Gastroesophageal sphincter (tissue), 4 donors: Measurements from ENCODE around the gene RFC2. TPM values are rescaled to one million over a fixed set of nuclear protein-coding genes. Genes with fewer than 3 reads are reported as not detected.
A peak's percentile ranks its signal among the peaks of the same experiment; 100 is the strongest.

Experiments
- ATAC-seq: fragments of 150-250 bp; one replicate; pipeline ENCODE4 v1.9.1; 2016; ENCODE audit warnings: mild to moderate bottlenecking, moderate library complexity
- H3K27ac ChIP-seq, 4 donors: fragments of 200-600 bp; sonication (generic) in 3 of 4; 1 replicate in 3 of 4; 2 replicates in 1 of 4; pipeline ENCODE4 v1.5.1; 2016 to 2019
- H3K27me3 ChIP-seq: fragments of 200-600 bp; sonication (generic); one replicate; pipeline ENCODE4 v1.5.1; 2019
- H3K36me3 ChIP-seq, 2 donors: fragments of 200-600 bp; sonication (generic); one replicate each; pipeline ENCODE4 v1.5.1; 2019; ENCODE audit warnings: control low read depth in 1 of 2
- H3K4me1 ChIP-seq, 3 donors: fragments of 200-600 bp; sonication (generic); 1 replicate in 2 of 3; 2 replicates in 1 of 3; pipeline ENCODE4 v1.5.1; 2016 to 2019; ENCODE audit warnings: control low read depth in 2 of 3
- H3K4me3 ChIP-seq, 2 donors: fragments of 200-600 bp; sonication (generic); one replicate each; pipeline ENCODE4 v1.5.1; 2019; ENCODE audit warnings: mild to moderate bottlenecking in 1 of 2, moderate library complexity in 1 of 2
- H3K9me3 ChIP-seq, 3 donors: fragments of 200-600 bp; sonication (generic); one replicate each; pipeline ENCODE4 v1.5.1; 2017 to 2019; ENCODE audit warnings: control low read depth in 2 of 3
- EP300 ChIP-seq: sonication (generic); formaldehyde crosslinking; IDR thresholded peaks from one replicate; pipeline ENCODE4 v1.6.1; 2017; ENCODE audit warnings: antibody characterized with exemption, mild to moderate bottlenecking
- POLR2A ChIP-seq, 2 donors: fragments of 450-650 bp; IDR thresholded peaks; one replicate each; pipeline ENCODE4 v1.6.1; 2017; ENCODE audit warnings: antibody characterized with exemption in 2 of 2, mild to moderate bottlenecking in 2 of 2, moderate library complexity in 1 of 2
- POLR2AphosphoS5 ChIP-seq: sonication (generic); formaldehyde crosslinking; IDR thresholded peaks from one replicate; pipeline ENCODE4 v1.6.1; 2017; ENCODE audit warnings: antibody characterized with exemption
- WGBS, 2 donors: methylation state at CpG; one replicate each; pipeline ENCODE4 v1.1.5; 2018; ENCODE audit warnings: low coverage in 1 of 2; 5-methylcytosine and 5-hydroxymethylcytosine counted together
- total RNA-seq, 4 donors: library from RNA; depleted of rRNA; stranded (reverse); fragments of >200 nt; gene quantifications; one replicate each; pipeline ENCODE4 v1.1.0, GENCODE V29; 2016
- TF ChIP-seq, protein P1 (sequence below), 4 experiments: fragments of 200-600 bp in 2 of 4; fragments of 450-650 bp in 2 of 4; sonication (generic) in 1 of 4; IDR thresholded peaks; one replicate each; pipeline ENCODE4 v1.5.1; 2017 to 2019; ENCODE audit warnings: antibody characterized with exemption in 4 of 4, mild to moderate bottlenecking in 2 of 4, moderate library complexity in 2 of 4

The RFC2 gene
- total RNA-seq, result 10 to 100 TPM; 11.3 to 12.2 (median 11.3) TPM

- Histone ChIP-seq H3K36me3 (peaks cover 0 to 23% of the 10 kb centered on the region in 2 donors), H3K27me3 (no peaks in the 10 kb centered on the region), H3K9me3 (no peaks in the 10 kb centered on the region), H3K4me3 (peak within 1 kb of the TSS; percentile 74 to 81), H3K27ac (peak within 1 kb of the TSS; percentile 76 to 95 (median 92)), H3K4me1 (peaks cover 0 to 38% (median 12%) of the 10 kb centered on the region in 3 donors)
- 0% methylated on average over 6 of the region's 75 CpGs; no CpG with 5 or more reads in 1 of the 2 donors for WGBS, 2 donors
- peak; percentile 99 for ATAC-seq
- TF ChIP-seq, protein P1, sequence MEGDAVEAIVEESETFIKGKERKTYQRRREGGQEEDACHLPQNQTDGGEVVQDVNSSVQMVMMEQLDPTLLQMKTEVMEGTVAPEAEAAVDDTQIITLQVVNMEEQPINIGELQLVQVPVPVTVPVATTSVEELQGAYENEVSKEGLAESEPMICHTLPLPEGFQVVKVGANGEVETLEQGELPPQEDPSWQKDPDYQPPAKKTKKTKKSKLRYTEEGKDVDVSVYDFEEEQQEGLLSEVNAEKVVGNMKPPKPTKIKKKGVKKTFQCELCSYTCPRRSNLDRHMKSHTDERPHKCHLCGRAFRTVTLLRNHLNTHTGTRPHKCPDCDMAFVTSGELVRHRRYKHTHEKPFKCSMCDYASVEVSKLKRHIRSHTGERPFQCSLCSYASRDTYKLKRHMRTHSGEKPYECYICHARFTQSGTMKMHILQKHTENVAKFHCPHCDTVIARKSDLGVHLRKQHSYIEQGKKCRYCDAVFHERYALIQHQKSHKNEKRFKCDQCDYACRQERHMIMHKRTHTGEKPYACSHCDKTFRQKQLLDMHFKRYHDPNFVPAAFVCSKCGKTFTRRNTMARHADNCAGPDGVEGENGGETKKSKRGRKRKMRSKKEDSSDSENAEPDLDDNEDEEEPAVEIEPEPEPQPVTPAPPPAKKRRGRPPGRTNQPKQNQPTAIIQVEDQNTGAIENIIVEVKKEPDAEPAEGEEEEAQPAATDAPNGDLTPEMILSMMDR (IDR thresholded peaks at IDR 0.05), result peak in 3 of 4 experiments; percentile 42 to 77 (median 76)
- TF ChIP-seq POLR2A (IDR thresholded peaks at IDR 0.05) (peak; percentile 58 to 66), POLR2AphosphoS5 (peak; percentile 92), EP300 (no peak)
Measured at GRCh38 chr7:74254129-74254857, at the start of gene RFC2. Gene RFC2, minus strand, starts transcription at chr7:74254399. Its CDS starts 16 bp downstream, at chr7:74254383.

DNA sequence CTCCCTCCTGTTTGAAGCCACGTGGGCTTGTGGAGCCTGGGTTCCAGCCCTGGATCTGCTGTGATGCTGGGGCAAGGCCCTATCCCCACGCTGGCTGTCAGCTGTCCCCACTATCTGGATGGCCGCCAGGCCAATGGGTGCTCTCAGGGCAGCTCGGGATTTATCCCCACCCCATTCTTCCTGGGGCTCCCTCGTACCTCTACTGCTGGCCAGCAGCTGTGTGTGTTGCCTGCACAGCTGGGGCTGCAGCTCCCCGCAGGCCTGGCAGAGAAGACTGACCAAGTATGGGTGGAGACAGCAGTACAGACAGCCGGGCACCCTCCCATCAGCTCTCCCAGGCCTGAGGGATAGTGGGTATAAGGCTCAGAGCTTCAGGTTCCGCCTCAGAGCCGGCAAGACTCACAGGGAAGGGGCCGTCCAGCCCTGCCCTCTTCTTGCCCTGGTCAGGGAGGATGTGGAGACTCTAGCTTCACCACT is 48.6 kb upstream of the RFC2 start:
- ATAC-seq, result no peak
- Histone ChIP-seq H3K9me3 (no peaks in the 10 kb centered on the region), H3K36me3 (no peaks in the 10 kb centered on the region), H3K4me3 (no peak overlapping the region), H3K27me3 (no peaks in the 10 kb centered on the region), H3K27ac (no peak overlapping the region), H3K4me1 (peaks cover 0 to 34% (median 11%) of the 10 kb centered on the region in 3 donors)
- WGBS, 2 donors, result 31% methylated on average over 2 of the region's 10 CpGs; no CpG with 5 or more reads in 1 of the 2 donors
- TF ChIP-seq, protein P1 (IDR thresholded peaks at IDR 0.05), result no peak
- TF ChIP-seq POLR2AphosphoS5, result no peak
- no peak for TF ChIP-seq POLR2A (IDR thresholded peaks at IDR 0.05)

- H3K4me1 ChIP-seq, result peaks cover 0 to 16% (median 0%) of the 10 kb centered on the region in 3 donors
- no peaks in the 10 kb centered on the region for H3K9me3 ChIP-seq
- H3K27me3 ChIP-seq, result no peaks in the 10 kb centered on the region
- no peak for ATAC-seq
- H3K36me3 ChIP-seq, result no peaks in the 10 kb centered on the region
- WGBS, 2 donors, result 89 to 91% methylated on average over 4 of the region's 4 CpGs
- H3K27ac ChIP-seq, result no peak overlapping the region
- no peak overlapping the region for H3K4me3 ChIP-seq
- no peak for TF ChIP-seq EP300
- TF ChIP-seq POLR2A (IDR thresholded peaks at IDR 0.05), result no peak
Measured at GRCh38 chr7:74300926-74301325, 46.7 kb upstream of the RFC2 start.

- H3K27ac ChIP-seq, result no peak overlapping the region
- no peaks in the 10 kb centered on the region for H3K27me3 ChIP-seq
- no peak for ATAC-seq
- H3K4me1 ChIP-seq, result peaks cover 0 to 20% (median 3%) of the 10 kb centered on the region in 3 donors
- 72% methylated on average over 2 of the region's 8 CpGs; no CpG with 5 or more reads in 1 of the 2 donors for WGBS, 2 donors
- H3K36me3 ChIP-seq, result no peaks in the 10 kb centered on the region
- TF ChIP-seq POLR2A (IDR thresholded peaks at IDR 0.05) (no peak), POLR2AphosphoS5 (no peak)
- no peak overlapping the region for H3K4me3 ChIP-seq
- no peaks in the 10 kb centered on the region for H3K9me3 ChIP-seq
Measured at GRCh38 chr7:74299401-74299800, 45.2 kb upstream of the RFC2 start.

DNA sequence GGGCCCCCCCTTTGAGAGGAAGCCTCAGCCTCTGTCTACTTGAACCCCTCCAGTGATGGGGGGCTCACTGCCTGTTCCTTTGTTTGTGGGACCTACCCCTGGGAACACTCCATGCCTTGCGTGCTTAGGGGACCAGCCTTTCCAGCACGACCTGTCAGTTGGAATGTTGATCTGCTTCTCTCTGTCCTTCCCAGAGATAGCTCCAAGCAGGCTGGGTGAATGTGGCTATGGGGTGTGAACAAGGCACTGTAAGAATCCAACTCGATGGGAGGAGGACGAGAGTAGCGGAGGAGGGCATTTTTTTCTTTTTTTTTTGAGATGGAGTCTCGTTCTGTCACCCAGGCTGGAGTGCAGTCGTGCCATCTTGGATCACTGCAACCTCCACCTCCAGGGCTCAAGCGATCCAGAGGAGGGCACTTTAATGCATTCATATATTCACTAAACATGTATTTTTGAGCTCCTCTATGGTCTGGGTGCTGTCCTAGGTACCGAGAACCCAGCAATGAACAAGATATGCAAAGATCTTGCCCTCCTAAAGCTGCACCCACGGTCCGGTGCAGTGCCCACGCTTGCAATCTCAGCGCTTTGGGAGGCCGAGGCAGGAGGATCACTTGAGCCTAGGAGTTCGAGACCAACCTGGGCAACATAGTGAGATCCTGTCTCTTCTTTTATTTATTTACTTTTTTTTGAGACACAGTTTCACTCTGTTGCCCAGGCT is 43.5 kb upstream of the RFC2 start:
- Histone ChIP-seq H3K4me3 (no peak overlapping the region), H3K27ac (no peak overlapping the region), H3K36me3 (no peaks in the 10 kb centered on the region), H3K9me3 (no peaks in the 10 kb centered on the region), H3K4me1 (peaks cover 0 to 29% (median 3%) of the 10 kb centered on the region in 3 donors), H3K27me3 (no peaks in the 10 kb centered on the region)
- WGBS, 2 donors, result 91 to 96% methylated on average over 9 to 14 of the region's 15 CpGs
- no peak for TF ChIP-seq POLR2AphosphoS5
- TF ChIP-seq EP300, result no peak
- TF ChIP-seq, protein P1 (IDR thresholded peaks at IDR 0.05), result no peak
- TF ChIP-seq POLR2A (IDR thresholded peaks at IDR 0.05), result no peak
- ATAC-seq, result no peak
